A673 (cell line): ENCODE results near the gene PRTN3. TPM values are rescaled to one million over a fixed set of nuclear protein-coding genes. Genes with fewer than 3 reads are reported as not detected.

Source experiments
- BruUV-seq: library from RNA; stranded (reverse); fragments of 400-500 nt; replicated peaks from 2 replicates; lab custom pipeline; 2021; lab: Mats Ljungman, UMichigan
- CTCF ChIA-PET: fragments of 300-600 bp; sonication (Branson Sonifier 250); formaldehyde crosslinking; loops from one replicate; lab custom pipeline; 2022; ENCODE audit warnings: antibody characterized with exemption; lab: Charles Lee
- POLR2A ChIA-PET: fragments of 300-600 bp; sonication (Branson Sonifier 250); formaldehyde crosslinking; loops from one replicate; lab custom pipeline; 2022; ENCODE audit warnings: antibody characterized with exemption; ENCODE audit not compliant: low non-redundant PET; lab: Charles Lee
- DNase-seq: peaks from one replicate; pipeline ENCODE4 v3.0.0-alpha.2; 2015; ENCODE audit warnings: low spot score
- H3K27ac ChIP-seq: fragments of 200-600 bp; sonication (generic); 2 replicates; pipeline ENCODE4 v1.5.1; 2016; ENCODE audit warnings: mixed run types, low read depth, mild to moderate bottlenecking, mixed read lengths, antibody characterized with exemption, low read length; ENCODE audit not compliant: poor library complexity, severe bottlenecking
- H3K27me3 ChIP-seq: fragments of 200-600 bp; sonication (generic); replicated peaks from 2 replicates; pipeline ENCODE4 v1.6.1; 2017; ENCODE audit warnings: mixed run types, low read depth, mild to moderate bottlenecking, mixed read lengths, antibody characterized with exemption, low read length; ENCODE audit not compliant: insufficient read depth, poor library complexity
- H3K36me3 ChIP-seq: fragments of 200-600 bp; sonication (generic); 2 replicates; pipeline ENCODE4 v1.6.1; 2016; ENCODE audit warnings: mixed run types, mild to moderate bottlenecking, mixed read lengths, antibody characterized with exemption, low read length; ENCODE audit not compliant: insufficient read depth, poor library complexity, severe bottlenecking
- H3K4me1 ChIP-seq: fragments of 200-600 bp; sonication (generic); 2 replicates; pipeline ENCODE4 v1.6.1; 2017; ENCODE audit warnings: mixed run types, mild to moderate bottlenecking, mixed read lengths, antibody characterized with exemption, low read length; ENCODE audit not compliant: insufficient read depth, poor library complexity, severe bottlenecking
- H3K4me3 ChIP-seq: fragments of 200-600 bp; sonication (generic); 2 replicates; pipeline ENCODE4 v1.5.1; 2016; ENCODE audit warnings: low read depth, mixed run types, mild to moderate bottlenecking, mixed read lengths, low read length; ENCODE audit not compliant: poor library complexity, severe bottlenecking
- H3K9me3 ChIP-seq: fragments of 200-600 bp; sonication (generic); 2 replicates; pipeline ENCODE4 v1.6.1; 2016; ENCODE audit warnings: mixed run types, low read depth, mild to moderate bottlenecking, mixed read lengths, antibody characterized with exemption, low read length; ENCODE audit not compliant: poor library complexity, severe bottlenecking
- EZH2 ChIP-seq: fragments of 200-600 bp; sonication (generic); IDR thresholded peaks from 2 replicates; pipeline ENCODE4 v1.6.1; 2017; ENCODE audit warnings: borderline replicate concordance, low read depth, mild to moderate bottlenecking, mixed read lengths, antibody characterized with exemption, low read length; ENCODE audit not compliant: poor library complexity, severe bottlenecking
- intact Hi-C: fragments of 100-400 bp; cut with micrococcal nuclease; formaldehyde crosslinking; loops from one replicate; pipeline ENCODE4 v1.10.0; 2022; ENCODE audit not compliant: unreplicated experiment
- total RNA-seq: library from RNA; stranded (reverse); gene quantifications from 2 replicates; pipeline ENCODE4 v1.2.3, GENCODE V29; 2021
- TF ChIP-seq, protein P1 (sequence below): fragments of 300-800, 200-600 bp; sonication (generic); conservative IDR thresholded peaks from 2 replicates; pipeline ENCODE4 v1.5.1; 2017; ENCODE audit warnings: low read depth, mild to moderate bottlenecking, antibody characterized with exemption, low read length, moderate library complexity, mixed read lengths

PRTN3 gene
- total RNA-seq, 1 experiment from 2014 or later, result not detected

DNA sequence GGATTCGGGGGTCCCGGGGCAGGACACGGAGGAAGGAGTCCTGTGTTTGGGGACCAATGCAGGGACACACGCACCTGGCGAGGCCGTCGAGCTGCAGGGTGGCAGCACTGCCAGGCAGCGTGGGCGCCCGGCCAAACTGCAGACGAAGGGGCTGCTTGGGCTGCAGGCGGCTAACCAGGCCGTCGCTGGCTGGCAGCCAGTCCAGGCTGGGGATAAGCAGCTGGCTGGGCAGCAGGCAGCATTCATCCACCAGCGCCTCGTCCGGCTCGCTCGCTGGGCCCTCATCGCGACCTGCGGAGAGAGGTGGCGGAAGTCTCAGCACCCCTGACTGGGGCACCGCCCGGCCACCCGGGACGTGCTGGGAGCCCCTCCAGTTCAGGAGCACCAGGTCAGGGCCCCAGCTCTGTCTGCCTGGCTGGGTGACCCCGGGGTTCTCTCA is 30.2 kb downstream of the PRTN3 start:
- no peak for TF ChIP-seq EZH2
- TF ChIP-seq, protein P1, sequence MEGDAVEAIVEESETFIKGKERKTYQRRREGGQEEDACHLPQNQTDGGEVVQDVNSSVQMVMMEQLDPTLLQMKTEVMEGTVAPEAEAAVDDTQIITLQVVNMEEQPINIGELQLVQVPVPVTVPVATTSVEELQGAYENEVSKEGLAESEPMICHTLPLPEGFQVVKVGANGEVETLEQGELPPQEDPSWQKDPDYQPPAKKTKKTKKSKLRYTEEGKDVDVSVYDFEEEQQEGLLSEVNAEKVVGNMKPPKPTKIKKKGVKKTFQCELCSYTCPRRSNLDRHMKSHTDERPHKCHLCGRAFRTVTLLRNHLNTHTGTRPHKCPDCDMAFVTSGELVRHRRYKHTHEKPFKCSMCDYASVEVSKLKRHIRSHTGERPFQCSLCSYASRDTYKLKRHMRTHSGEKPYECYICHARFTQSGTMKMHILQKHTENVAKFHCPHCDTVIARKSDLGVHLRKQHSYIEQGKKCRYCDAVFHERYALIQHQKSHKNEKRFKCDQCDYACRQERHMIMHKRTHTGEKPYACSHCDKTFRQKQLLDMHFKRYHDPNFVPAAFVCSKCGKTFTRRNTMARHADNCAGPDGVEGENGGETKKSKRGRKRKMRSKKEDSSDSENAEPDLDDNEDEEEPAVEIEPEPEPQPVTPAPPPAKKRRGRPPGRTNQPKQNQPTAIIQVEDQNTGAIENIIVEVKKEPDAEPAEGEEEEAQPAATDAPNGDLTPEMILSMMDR, result no peak
- CTCF ChIA-PET, result no interaction called here
- Histone ChIP-seq H3K27me3 (no peaks in the 10 kb centered on the region), H3K4me1 (peaks cover 61% of the 10 kb centered on the region), H3K27ac (peak overlapping the region; percentile 61), H3K9me3 (no peaks in the 10 kb centered on the region), H3K36me3 (peaks cover 32% of the 10 kb centered on the region), H3K4me3 (no peak overlapping the region)
- no TSS peak for BruUV-seq
- intact Hi-C loops, result no loop called here
- POLR2A ChIA-PET, result interaction anchor here (0.6 kb wide), 1 partner anchor 28 kb away, joined by 3 read pairs; no protein-coding TSS in a partner anchor
- DNase-seq, result peak; percentile 56

DNA sequence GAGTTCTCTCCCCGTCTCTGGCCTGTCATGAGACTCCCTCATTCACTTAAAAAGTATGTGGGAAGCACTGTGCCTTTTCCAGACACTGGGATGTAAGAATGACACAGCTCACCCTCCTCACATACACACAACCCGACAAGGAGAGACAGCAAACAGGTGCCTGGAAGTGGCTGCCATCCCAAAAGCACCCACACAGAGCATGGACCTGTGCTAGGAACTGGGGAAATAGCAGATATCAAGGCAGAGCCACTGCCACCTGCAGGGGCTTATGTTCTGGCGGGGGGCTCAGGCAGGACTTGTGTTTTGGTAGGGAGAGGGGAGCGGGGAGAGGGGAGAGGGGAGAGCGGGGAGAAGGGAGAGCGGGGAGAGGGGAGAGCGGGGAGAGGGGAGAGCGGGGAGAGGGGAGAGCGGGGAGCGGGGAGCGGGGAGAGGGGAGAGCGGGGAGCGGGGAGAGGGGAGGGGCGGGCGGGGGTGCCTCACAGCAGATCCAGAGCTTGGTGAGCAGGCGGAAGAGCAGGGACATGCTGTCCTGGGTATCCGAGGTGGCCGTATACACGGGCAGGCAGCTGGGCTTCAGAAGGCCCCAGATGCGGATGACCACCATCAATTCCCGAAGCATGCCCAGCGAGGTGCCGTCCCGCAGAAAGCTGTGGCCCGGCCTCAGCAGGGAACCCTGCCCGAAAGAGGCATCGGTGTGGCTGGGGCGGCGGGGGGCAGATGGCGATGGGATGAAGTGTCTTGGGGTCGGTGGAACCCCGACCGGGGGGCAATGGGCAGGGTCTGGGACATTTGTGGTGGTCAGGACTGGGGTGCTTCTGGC is 30.9 kb downstream of the PRTN3 start:
- Histone ChIP-seq H3K4me3 (no peak overlapping the region), H3K36me3 (peaks cover 32% of the 10 kb centered on the region), H3K9me3 (no peaks in the 10 kb centered on the region), H3K4me1 (peaks cover 61% of the 10 kb centered on the region), H3K27me3 (no peaks in the 10 kb centered on the region), H3K27ac (peak overlapping the region; percentile 77)
- CTCF ChIA-PET, result no interaction called here
- DNase-seq, result no peak
- intact Hi-C loops, result no loop called here
- no TSS peak for BruUV-seq
- POLR2A ChIA-PET, result interaction anchor here (0.5 to 0.7 kb wide), 3 partner anchors 29 to 398 kb away, joined by 3 to 12 read pairs (median 7); no protein-coding TSS in a partner anchor
- TF ChIP-seq EZH2, result no peak

DNA sequence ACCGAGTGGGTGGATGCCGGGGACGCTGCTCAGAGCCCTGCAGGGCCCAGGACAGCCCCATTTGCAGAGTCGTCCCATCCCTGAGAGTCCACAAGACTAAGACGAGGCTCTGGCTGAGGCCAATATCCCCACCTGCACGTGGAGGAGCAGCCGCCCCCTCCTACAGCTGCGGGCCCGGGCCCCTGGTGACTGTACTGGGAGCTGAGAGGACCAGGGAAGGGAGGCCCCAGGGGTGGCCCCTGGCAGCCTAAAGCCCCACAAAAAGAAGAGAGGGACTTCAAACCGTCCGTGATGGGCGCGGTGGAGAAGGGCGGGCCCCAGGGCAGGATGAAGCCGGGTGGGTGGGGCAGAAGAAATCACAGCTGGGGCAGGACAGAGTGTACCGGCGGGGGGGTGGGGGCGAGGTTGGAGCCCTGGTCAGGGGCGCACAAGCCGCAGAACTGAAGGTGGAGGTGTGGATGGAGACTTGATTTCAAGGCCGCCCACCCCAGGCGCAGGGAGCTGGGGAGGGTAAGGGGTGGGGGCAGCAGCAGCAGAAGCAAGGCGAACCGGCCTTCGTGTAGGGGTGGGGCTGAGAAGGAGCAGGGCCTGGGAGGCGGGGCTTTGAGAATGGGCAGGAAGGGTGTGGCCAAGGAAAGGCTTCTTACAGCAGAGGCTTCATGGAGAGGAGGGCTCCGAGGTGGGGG is 31.6 kb downstream of the PRTN3 start:
- POLR2A ChIA-PET, result interaction anchor here (0.5 to 0.7 kb wide), 2 partner anchors 165 to 397 kb away, joined by 7 to 12 read pairs; no protein-coding TSS in a partner anchor
- H3K27ac ChIP-seq, result peak overlapping the region; percentile 77

More for the DNA sequence above, 31.6 kb downstream of the PRTN3 start:
- CTCF ChIA-PET, result no interaction called here
- Histone ChIP-seq H3K4me3 (no peak overlapping the region), H3K27me3 (no peaks in the 10 kb centered on the region), H3K9me3 (no peaks in the 10 kb centered on the region), H3K4me1 (peaks cover 55% of the 10 kb centered on the region), H3K36me3 (peaks cover 32% of the 10 kb centered on the region)
- peak; percentile 93 for DNase-seq
- intact Hi-C loops, result no loop called here
- BruUV-seq, result no TSS peak
- TF ChIP-seq EZH2, result no peak
- TF ChIP-seq, protein P1, result no peak
